Neuronal stem cell (in vitro differentiated cells): ENCODE data around the gene SLC27A5.

ENCODE experiments used
- DNase-seq: peaks from one replicate; pipeline ENCODE4 v3.0.0-alpha.2; 2013; ENCODE audit warnings: low spot score
- H2AFZ ChIP-seq: one replicate; pipeline ENCODE4 v1.6.1; 2013; ENCODE audit warnings: mild to moderate bottlenecking, low read length, inconsistent platforms
- H2AK5ac ChIP-seq: 2 replicates; pipeline ENCODE4 v1.6.1; 2013; ENCODE audit warnings: low read depth, mild to moderate bottlenecking, inconsistent platforms, low read length, moderate library complexity, mixed read lengths
- H2BK120ac ChIP-seq: 2 replicates; pipeline ENCODE4 v1.6.1; 2013; ENCODE audit warnings: low read depth, mild to moderate bottlenecking, inconsistent platforms, low read length, moderate library complexity, mixed read lengths
- H2BK12ac ChIP-seq: one replicate; pipeline ENCODE4 v1.6.1; 2013; ENCODE audit warnings: low read length, inconsistent platforms
- H2BK15ac ChIP-seq: 2 replicates; pipeline ENCODE4 v1.6.1; 2013; ENCODE audit warnings: mild to moderate bottlenecking, low read length, inconsistent platforms, mixed read lengths
- H2BK5ac ChIP-seq: one replicate; pipeline ENCODE4 v1.6.1; 2013; ENCODE audit warnings: inconsistent platforms, mild to moderate bottlenecking, low read length, moderate library complexity
- H3K14ac ChIP-seq: one replicate; pipeline ENCODE4 v1.6.1; 2013; ENCODE audit warnings: low read length, inconsistent platforms
- H3K18ac ChIP-seq: 2 replicates; pipeline ENCODE4 v1.6.1; 2013; ENCODE audit warnings: low read length, inconsistent platforms
- H3K23ac ChIP-seq: 2 replicates; pipeline ENCODE4 v1.6.1; 2013; ENCODE audit warnings: low read depth, mild to moderate bottlenecking, mixed read lengths, low read length, inconsistent platforms; ENCODE audit not compliant: poor library complexity
- H3K27ac ChIP-seq: replicated peaks from 3 replicates; pipeline ENCODE4 v1.5.1; 2013; ENCODE audit warnings: low read length, inconsistent platforms
- H3K27me3 ChIP-seq, 3 experiments: 2 replicates each; pipeline ENCODE4 v1.6.1; 2013; ENCODE audit warnings: low read length in 3 of 3, mild to moderate bottlenecking in 2 of 3, inconsistent platforms in 1 of 3, low read depth in 1 of 3, mixed read lengths in 1 of 3, moderate library complexity in 1 of 3; ENCODE audit not compliant: control insufficient read depth in 3 of 3, insufficient read depth in 3 of 3
- H3K36me3 ChIP-seq, 2 donors: replicated peaks in 1 of 2; 2 replicates each; pipeline ENCODE4 v1.6.1; 2013; ENCODE audit warnings: low read length in 2 of 2; ENCODE audit not compliant: control insufficient read depth in 2 of 2, insufficient read depth in 2 of 2
- H3K4ac ChIP-seq: 2 replicates; pipeline ENCODE4 v1.6.1; 2013; ENCODE audit warnings: inconsistent platforms, mild to moderate bottlenecking, low read length, moderate library complexity
- H3K4me1 ChIP-seq, 2 donors: 1 replicate in 1 of 2; 2 replicates in 1 of 2; pipeline ENCODE4 v1.6.1; 2013; ENCODE audit warnings: low read length in 2 of 2, low read depth in 1 of 2; ENCODE audit not compliant: control insufficient read depth in 2 of 2, insufficient read depth in 1 of 2
- H3K4me2 ChIP-seq: one replicate; pipeline ENCODE4 v1.6.1; 2013; ENCODE audit warnings: mild to moderate bottlenecking, low read length, inconsistent platforms; ENCODE audit not compliant: insufficient read depth, poor library complexity, severe bottlenecking
- H3K4me3 ChIP-seq, 2 donors: 2 replicates each; pipeline ENCODE4 v1.5.1; 2013; ENCODE audit warnings: low read length in 2 of 2, mild to moderate bottlenecking in 2 of 2, inconsistent platforms in 1 of 2, moderate library complexity in 1 of 2
- H3K79me1 ChIP-seq: one replicate; pipeline ENCODE4 v1.6.1; 2013; ENCODE audit warnings: low read depth, mild to moderate bottlenecking, inconsistent platforms, low read length, moderate library complexity
- H3K9ac ChIP-seq: one replicate; pipeline ENCODE4 v1.6.1; 2013; ENCODE audit warnings: mild to moderate bottlenecking, low read depth, low read length, inconsistent platforms; ENCODE audit not compliant: poor library complexity
- H3K9me3 ChIP-seq, 2 donors: replicated peaks in 1 of 2; 2 replicates each; pipeline versions ENCODE3 to v1.6.1; 2013; ENCODE audit warnings: low read length in 2 of 2, mild to moderate bottlenecking in 2 of 2, inconsistent platforms in 1 of 2, low read depth in 1 of 2, mixed read lengths in 1 of 2, moderate library complexity in 1 of 2; ENCODE audit not compliant: control insufficient read depth in 2 of 2, insufficient read depth in 1 of 2
- H4K8ac ChIP-seq: one replicate; pipeline ENCODE4 v1.6.1; 2013; ENCODE audit warnings: low read depth, mild to moderate bottlenecking, inconsistent platforms, low read length, moderate library complexity
- H4K91ac ChIP-seq: one replicate; pipeline ENCODE4 v1.6.1; 2013; ENCODE audit warnings: low read length, low read depth, mild to moderate bottlenecking, inconsistent platforms; ENCODE audit not compliant: poor library complexity
- whole genome bisulfite sequencing, 2 donors: extraction: QIAGEN DNeasy Blood & Tissue Kit; methylation state at CpG; one replicate each; pipeline ENCODE4 v1.1.7; 2013; ENCODE audit warnings: missing lambda C conversion rate in 2 of 2, mixed read lengths in 1 of 2; ENCODE audit not compliant: insufficient read length in 2 of 2, insufficient replicate concordance in 1 of 2; ENCODE audit errors: extremely low coverage in 2 of 2; 5-methylcytosine and 5-hydroxymethylcytosine counted together

SLC27A5 gene

DNA sequence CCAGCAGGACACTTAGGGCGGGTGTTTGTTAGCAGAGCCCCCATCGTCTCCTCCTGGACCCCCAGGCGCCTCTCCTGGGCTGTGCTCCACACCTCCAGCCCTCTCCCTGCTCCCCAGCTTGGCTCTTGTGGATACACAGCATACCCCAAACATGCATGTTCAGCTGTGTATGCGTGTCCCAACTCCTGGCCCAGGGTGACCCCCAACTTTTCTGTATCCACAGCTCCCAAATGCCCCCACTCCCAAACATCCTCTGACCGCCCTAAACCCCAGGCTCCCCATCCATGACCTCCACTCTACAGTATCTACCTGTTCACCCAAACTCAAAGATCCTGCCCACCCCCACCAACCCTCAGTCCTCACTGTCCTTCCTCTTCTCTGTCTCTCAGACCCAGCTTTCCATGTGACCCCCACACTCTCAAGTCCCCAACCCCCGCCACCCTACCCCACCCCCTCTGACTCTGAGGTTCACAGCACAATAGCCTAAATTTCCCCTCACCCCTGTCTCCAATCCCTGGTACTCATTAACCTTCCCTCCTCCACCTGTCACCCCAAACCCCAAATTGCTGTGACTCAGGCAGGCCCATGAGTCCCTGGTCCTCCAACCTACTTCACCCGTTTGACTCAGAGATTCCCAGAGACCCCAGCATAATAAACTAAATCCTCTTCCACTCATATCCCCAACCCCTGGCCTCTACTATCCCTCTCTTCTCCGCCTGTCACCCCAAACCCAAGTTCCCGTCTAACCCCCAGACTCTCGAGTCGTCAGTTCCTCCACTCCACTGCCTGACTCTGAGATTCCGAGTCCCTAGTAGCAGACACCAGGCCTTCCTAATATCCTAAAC is 45.7 kb upstream of the SLC27A5 start:
- H3K9me3 ChIP-seq = peaks cover 0 to 4% of the 10 kb centered on the region in 2 donors
- no peak overlapping the region for H2BK12ac ChIP-seq
- no peak overlapping the region for H2BK15ac ChIP-seq
- H3K14ac ChIP-seq = peak overlapping the region; percentile 65
- H3K27ac ChIP-seq = peak overlapping the region; percentile 100
- no peak overlapping the region for H4K91ac ChIP-seq
- H3K27me3 ChIP-seq = peaks cover 0 to 9% (median 0%) of the 10 kb centered on the region in 3 experiments
- H3K36me3 ChIP-seq = peaks cover 19 to 46% of the 10 kb centered on the region in 2 donors
- peak overlapping the region; percentile 75 for H3K4me2 ChIP-seq
- WGBS, 2 donors = 100% methylated on average over 1 of the region's 12 CpGs; no CpG with 5 or more reads in 1 of the 2 donors
- peak overlapping the region; percentile 98 for H3K9ac ChIP-seq
- no peak overlapping the region for H2AFZ ChIP-seq
- H3K4ac ChIP-seq = no peak overlapping the region
- H4K8ac ChIP-seq = no peak overlapping the region
- H2BK120ac ChIP-seq = peak overlapping the region; percentile 21
- DNase-seq = no peak
- peaks cover 19 to 28% of the 10 kb centered on the region in 2 donors for H3K4me1 ChIP-seq
- H3K79me1 ChIP-seq = peaks cover 4% of the 10 kb centered on the region
- H2BK5ac ChIP-seq = peak overlapping the region; percentile 97
- no peak overlapping the region for H3K18ac ChIP-seq
- peak overlapping the region; percentile 89 for H2AK5ac ChIP-seq
- H3K23ac ChIP-seq = peak overlapping the region; percentile 94
- H3K4me3 ChIP-seq = peak overlapping the region; percentile 84 to 90

DNA sequence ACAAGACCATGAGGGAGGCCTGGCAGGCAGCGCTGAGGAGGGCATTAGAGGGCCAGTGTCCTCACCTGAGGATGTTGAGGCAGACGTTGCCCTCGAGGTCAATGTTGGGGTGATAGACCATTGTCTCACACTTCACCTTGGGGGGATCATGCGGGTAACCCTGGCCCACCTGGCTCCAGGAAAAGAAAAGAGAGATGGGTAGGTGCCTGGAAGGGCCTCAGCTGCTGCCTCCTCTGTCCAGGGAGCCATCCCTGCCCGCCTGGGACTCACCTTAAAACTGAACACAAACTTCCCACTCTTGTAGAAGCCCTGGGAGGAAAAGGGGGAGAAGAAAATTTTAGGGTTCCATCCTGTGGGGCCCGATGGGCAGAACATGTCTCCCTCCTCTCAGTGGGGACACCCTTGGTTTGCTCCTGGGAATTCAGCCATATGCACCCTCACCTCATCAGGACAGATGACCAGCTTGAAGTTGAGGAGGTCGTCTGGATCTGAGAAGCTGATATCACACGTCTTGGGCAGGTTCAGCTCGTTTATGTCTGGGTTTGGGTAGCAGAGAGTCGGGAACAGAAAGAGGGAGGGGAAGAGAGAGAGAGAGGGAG is 44.9 kb upstream of the SLC27A5 start:
- Histone ChIP-seq H3K14ac (no peak overlapping the region), H2BK12ac (no peak overlapping the region), H3K36me3 (peaks cover 25 to 47% of the 10 kb centered on the region in 2 donors), H2BK5ac (peak overlapping the region; percentile 49), H2BK120ac (no peak overlapping the region), H3K4me1 (peaks cover 13 to 28% of the 10 kb centered on the region in 2 donors), H2BK15ac (no peak overlapping the region), H3K23ac (peak overlapping the region; percentile 67), H4K8ac (no peak overlapping the region), H2AFZ (no peak overlapping the region), H3K79me1 (peaks cover 4% of the 10 kb centered on the region), H3K4me2 (no peak overlapping the region), H3K9ac (peak overlapping the region; percentile 60), H3K27me3 (peaks cover 0 to 2% (median 0%) of the 10 kb centered on the region in 3 experiments), H2AK5ac (no peak overlapping the region), H4K91ac (no peak overlapping the region), H3K27ac (no peak overlapping the region), H3K4ac (no peak overlapping the region), H3K9me3 (peaks cover 0 to 1% of the 10 kb centered on the region in 2 donors), H3K4me3 (peak overlapping the region in 1 of 2 donors; percentile 84), H3K18ac (no peak overlapping the region)
- DNase-seq = no peak
- WGBS, 2 donors = no CpG with 5 or more reads among the region's 10 CpGs

DNA sequence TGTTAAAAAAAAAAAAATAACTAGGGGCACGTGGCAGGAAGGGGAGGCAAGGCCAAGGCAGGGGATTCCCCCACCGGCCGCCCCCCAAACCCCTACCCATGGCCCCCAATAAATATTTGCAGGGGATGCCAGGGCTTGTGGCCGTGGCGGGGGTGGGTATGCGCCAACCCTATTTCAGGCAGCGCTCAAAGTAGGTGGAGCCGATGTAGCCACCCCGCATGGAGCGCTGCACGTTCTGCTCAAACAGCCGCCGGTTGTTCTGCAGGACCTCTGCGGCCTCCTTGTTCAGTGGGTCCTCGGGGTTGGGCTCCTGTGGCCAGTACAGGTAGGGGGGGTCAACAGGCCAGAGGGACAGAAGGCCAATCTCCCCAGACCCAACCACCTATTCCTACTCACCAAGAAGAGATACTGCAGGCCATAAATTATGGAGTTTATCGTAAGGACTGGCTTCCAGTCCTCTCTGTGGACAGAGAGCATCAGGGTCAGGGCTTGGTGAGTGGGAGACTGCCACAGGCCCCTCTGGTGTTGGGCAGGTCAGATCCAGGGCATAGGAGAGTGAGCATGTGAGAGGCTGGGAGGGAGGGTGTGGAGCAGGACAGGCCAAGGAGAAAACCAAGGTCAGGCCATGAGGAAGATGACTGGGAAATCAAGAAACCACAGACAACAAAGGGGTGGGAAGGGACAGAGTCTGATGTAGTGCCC is 44.3 kb upstream of the SLC27A5 start:
- H2AK5ac ChIP-seq = no peak overlapping the region
- DNase-seq = no peak
- WGBS, 2 donors = no CpG with 5 or more reads among the region's 16 CpGs
- H3K4me2 ChIP-seq = no peak overlapping the region
- H3K4ac ChIP-seq = no peak overlapping the region
- H3K23ac ChIP-seq = peak overlapping the region; percentile 67
- no peak overlapping the region for H2BK12ac ChIP-seq
- H3K79me1 ChIP-seq = peaks cover 4% of the 10 kb centered on the region
- peak overlapping the region; percentile 24 for H3K9ac ChIP-seq
- H3K4me1 ChIP-seq = peaks cover 13 to 28% of the 10 kb centered on the region in 2 donors
- no peak overlapping the region for H3K27ac ChIP-seq
- H3K27me3 ChIP-seq = no peaks in the 10 kb centered on the region
- no peak overlapping the region for H2AFZ ChIP-seq
- H2BK15ac ChIP-seq = no peak overlapping the region
- H4K91ac ChIP-seq = no peak overlapping the region
- no peak overlapping the region for H3K18ac ChIP-seq
- no peak overlapping the region for H2BK5ac ChIP-seq
- peak overlapping the region in 1 of 2 donors; percentile 84 for H3K4me3 ChIP-seq
- no peaks in the 10 kb centered on the region for H3K9me3 ChIP-seq
- H2BK120ac ChIP-seq = no peak overlapping the region
- no peak overlapping the region for H4K8ac ChIP-seq
- peaks cover 31 to 49% of the 10 kb centered on the region in 2 donors for H3K36me3 ChIP-seq
- no peak overlapping the region for H3K14ac ChIP-seq
